K562 (cell line): ENCODE measurements around the gene OR51B2. TPM values are rescaled to one million over a fixed set of nuclear protein-coding genes. Genes with fewer than 3 reads are reported as not detected.

ENCODE experiments used
- ARID4B ChIP-seq: sonication (generic); formaldehyde crosslinking; IDR thresholded peaks from 2 replicates; pipeline ENCODE4 v1.8.0; 2022; ENCODE audit warnings: mild to moderate bottlenecking, missing genetic modification reagents
- BACH1 ChIP-seq: fragments of 200-800 bp; sonication (Bioruptor generic); IDR thresholded peaks from 2 replicates; pipeline ENCODE4 v1.6.1; 2016; ENCODE audit warnings: missing genetic modification characterization, missing compliant biosample characterization
- DNMT1 ChIP-seq: fragments of 450-650 bp; IDR thresholded peaks from 2 replicates; pipeline ENCODE4 v1.6.1; 2016; ENCODE audit warnings: antibody characterized with exemption, mild to moderate bottlenecking
- HNRNPLL ChIP-seq: fragments of 200-400 bp; formaldehyde crosslinking; IDR thresholded peaks from 2 replicates; pipeline ENCODE4 v1.6.1; 2017; ENCODE audit warnings: low read length, low read depth, mild to moderate bottlenecking; ENCODE audit not compliant: poor library complexity, severe bottlenecking
- ID3 ChIP-seq, 2 experiments: fragments of 250-450 bp in 1 of 2; fragments of 450-650 bp in 1 of 2; sonication (Bioruptor Pico) in 1 of 2; IDR thresholded peaks; 2 replicates each; pipeline versions ENCODE4 v1.6.1 to v1.8.0; 2016 to 2021; ENCODE audit warnings: mild to moderate bottlenecking in 2 of 2, moderate library complexity in 2 of 2, missing compliant biosample characterization in 1 of 2, missing genetic modification characterization in 1 of 2
- JUN ChIP-seq, 2 experiments: sonication (generic) in 1 of 2; formaldehyde crosslinking in 1 of 2; IDR thresholded peaks; 2 replicates each; pipeline versions ENCODE4 v1.6.1 to v1.8.0; 2012 to 2022; ENCODE audit warnings: borderline replicate concordance in 2 of 2, mild to moderate bottlenecking in 2 of 2, improper control_type of control experiment in 1 of 2, low read depth in 1 of 2, low read length in 1 of 2, missing genetic modification reagents in 1 of 2
- KLF10 ChIP-seq: fragments of 250-450 bp; sonication (Bioruptor Pico); IDR thresholded peaks from 2 replicates; pipeline ENCODE4 v1.6.1; 2021; ENCODE audit warnings: matching md5 sums
- SRF ChIP-seq, 2 experiments: fragments of 250-450, 450-650 bp in 1 of 2; sonication (Bioruptor Pico) in 1 of 2; sonication (generic) in 1 of 2; formaldehyde crosslinking; IDR thresholded peaks; 2 replicates each; pipeline versions ENCODE4 v1.5.0 to v1.5.1; 2020 to 2022; ENCODE audit warnings: mild to moderate bottlenecking in 1 of 2, missing genetic modification reagents in 1 of 2
- TCFL5 ChIP-seq: fragments of 250-450 bp; sonication (Bioruptor Pico); conservative IDR thresholded peaks from 2 replicates; pipeline ENCODE4 v1.6.1; 2021; ENCODE audit warnings: mild to moderate bottlenecking, moderate library complexity, matching md5 sums
- ZBTB49 ChIP-seq: sonication (generic); formaldehyde crosslinking; IDR thresholded peaks from 2 replicates; pipeline ENCODE4 v1.8.0; 2022; ENCODE audit warnings: missing genetic modification reagents, mild to moderate bottlenecking, borderline replicate concordance
- ZNF644 ChIP-seq: fragments of 200-800 bp; sonication (Bioruptor generic); IDR thresholded peaks from 2 replicates; pipeline ENCODE4 v1.6.1; 2016; ENCODE audit warnings: low read depth, missing genetic modification characterization, missing compliant biosample characterization
- ZNF668 ChIP-seq: fragments of 250-450 bp; sonication (Bioruptor Pico); IDR thresholded peaks from 2 replicates; pipeline ENCODE4 v1.8.0; 2022; ENCODE audit warnings: mild to moderate bottlenecking, inconsistent platforms
- polyA plus RNA-seq, 8 experiments: library from polyadenylated mRNA; depleted of rRNA in 4 of 8; stranded (reverse) in 5 of 8; unstranded in 3 of 8; fragments of >200 nt; fragmentation: Nextera tagmentation in 2 of 8; fragmentation: Illumina TruSeq in 1 of 8; extraction: Ambion mirVana in 2 of 8; extraction: Trizol in 1 of 8; gene quantifications; 2 replicates each; pipeline versions ENCODE4 v1.2.1 to v1.2.3, GENCODE V29; 2011 to 2014; ENCODE audit warnings: inconsistent platforms in 1 of 8, missing spikeins in 1 of 8
- total RNA-seq, 7 experiments: library from RNA; depleted of rRNA in 6 of 7; stranded (reverse); fragments of >200 nt in 6 of 7; fragmentation: Illumina TruSeq in 2 of 7; extraction: Trizol in 2 of 7; gene quantifications; 2 replicates each; pipeline versions ENCODE4 v1.2.1 to v1.2.3, GENCODE V29; 2011 to 2021; ENCODE audit warnings: low replicate concordance in 1 of 7
- TF ChIP-seq, protein P1 (sequence below): fragments of 450-650 bp; IDR thresholded peaks from 2 replicates; pipeline ENCODE4 v1.6.1; 2016; ENCODE audit warnings: borderline replicate concordance
- TF ChIP-seq, protein P2 (sequence below): fragments of 450-650 bp; IDR thresholded peaks from 2 replicates; pipeline ENCODE4 v1.6.1; 2016; ENCODE audit warnings: missing biosample characterization, missing genetic modification characterization

OR51B2 gene
- total and polyA plus RNA-seq, 9 of the 15 experiments (the other 6 are each of a cell fraction or from before 2014, with no cell fraction given) = 0.38 to 6.6 (median 4.0) TPM

- no peak for TF ChIP-seq ZBTB49
- TF ChIP-seq, protein P1, sequence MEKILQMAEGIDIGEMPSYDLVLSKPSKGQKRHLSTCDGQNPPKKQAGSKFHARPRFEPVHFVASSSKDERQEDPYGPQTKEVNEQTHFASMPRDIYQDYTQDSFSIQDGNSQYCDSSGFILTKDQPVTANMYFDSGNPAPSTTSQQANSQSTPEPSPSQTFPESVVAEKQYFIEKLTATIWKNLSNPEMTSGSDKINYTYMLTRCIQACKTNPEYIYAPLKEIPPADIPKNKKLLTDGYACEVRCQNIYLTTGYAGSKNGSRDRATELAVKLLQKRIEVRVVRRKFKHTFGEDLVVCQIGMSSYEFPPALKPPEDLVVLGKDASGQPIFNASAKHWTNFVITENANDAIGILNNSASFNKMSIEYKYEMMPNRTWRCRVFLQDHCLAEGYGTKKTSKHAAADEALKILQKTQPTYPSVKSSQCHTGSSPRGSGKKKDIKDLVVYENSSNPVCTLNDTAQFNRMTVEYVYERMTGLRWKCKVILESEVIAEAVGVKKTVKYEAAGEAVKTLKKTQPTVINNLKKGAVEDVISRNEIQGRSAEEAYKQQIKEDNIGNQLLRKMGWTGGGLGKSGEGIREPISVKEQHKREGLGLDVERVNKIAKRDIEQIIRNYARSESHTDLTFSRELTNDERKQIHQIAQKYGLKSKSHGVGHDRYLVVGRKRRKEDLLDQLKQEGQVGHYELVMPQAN = peak; percentile 26; the same call in 1 of the 2 replicates
- no peak for TF ChIP-seq ARID4B (CRISPR knock-in tag)
- TF ChIP-seq, protein P2, sequence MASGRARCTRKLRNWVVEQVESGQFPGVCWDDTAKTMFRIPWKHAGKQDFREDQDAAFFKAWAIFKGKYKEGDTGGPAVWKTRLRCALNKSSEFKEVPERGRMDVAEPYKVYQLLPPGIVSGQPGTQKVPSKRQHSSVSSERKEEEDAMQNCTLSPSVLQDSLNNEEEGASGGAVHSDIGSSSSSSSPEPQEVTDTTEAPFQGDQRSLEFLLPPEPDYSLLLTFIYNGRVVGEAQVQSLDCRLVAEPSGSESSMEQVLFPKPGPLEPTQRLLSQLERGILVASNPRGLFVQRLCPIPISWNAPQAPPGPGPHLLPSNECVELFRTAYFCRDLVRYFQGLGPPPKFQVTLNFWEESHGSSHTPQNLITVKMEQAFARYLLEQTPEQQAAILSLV = no peak
- TF ChIP-seq DNMT1 = no peak
- TF ChIP-seq ZNF668 (CRISPR knock-in tag) = 0 out of 2 replicates have a peak, but pooled peaks have one; percentile 45
- TF ChIP-seq BACH1 (tag) = peak; percentile 53; the same call in 1 of the 2 replicates
- peak; percentile 93 for TF ChIP-seq JUN (IDR thresholded peaks at IDR 0.05; ENCODE audit: borderline replicate concordance, low read depth, low read length)
- TF ChIP-seq JUN (CRISPR knock-in tag; IDR thresholded peaks at IDR 0.05; ENCODE audit: borderline replicate concordance) = no peak
- TF ChIP-seq HNRNPLL = no peak
- TF ChIP-seq SRF (CRISPR knock-in tag; IDR thresholded peaks at IDR 0.05) = no peak
- no peak for TF ChIP-seq KLF10 (CRISPR knock-in tag)
- TF ChIP-seq TCFL5 (CRISPR knock-in tag) = no peak
- no peak for TF ChIP-seq ID3 (CRISPR knock-in tag; IDR thresholded peaks at IDR 0.05)
- TF ChIP-seq ID3 (tag; IDR thresholded peaks at IDR 0.05) = no peak
- TF ChIP-seq ZNF644 (tag) = peak; percentile 52; the same call in 1 of the 2 replicates
Measured at GRCh38 chr11:5288108-5288905, 35.8 kb downstream of the OR51B2 start (continued).
